Measurements from ENCODE around the gene HDC. TPM values are rescaled to one million over a fixed set of nuclear protein-coding genes. Genes with fewer than 3 reads are reported as not detected.
A peak's percentile ranks its signal among the peaks of the same experiment; 100 is the strongest.

The HDC gene
- total RNA-seq, 1 donor: not detected

- no peak overlapping the region for H3K4me3 ChIP-seq (ENCODE audit: low read depth, low read length)
- no peak for TF ChIP-seq CTCF (IDR thresholded peaks at IDR 0.05; ENCODE audit: insufficient read depth, low read depth, low read length)
- no peak for DNase-seq (ENCODE audit: low read depth)
These were observed 8.2 kb downstream of the HDC start for GRCh38 chr15:50257332-50257731.

DNA sequence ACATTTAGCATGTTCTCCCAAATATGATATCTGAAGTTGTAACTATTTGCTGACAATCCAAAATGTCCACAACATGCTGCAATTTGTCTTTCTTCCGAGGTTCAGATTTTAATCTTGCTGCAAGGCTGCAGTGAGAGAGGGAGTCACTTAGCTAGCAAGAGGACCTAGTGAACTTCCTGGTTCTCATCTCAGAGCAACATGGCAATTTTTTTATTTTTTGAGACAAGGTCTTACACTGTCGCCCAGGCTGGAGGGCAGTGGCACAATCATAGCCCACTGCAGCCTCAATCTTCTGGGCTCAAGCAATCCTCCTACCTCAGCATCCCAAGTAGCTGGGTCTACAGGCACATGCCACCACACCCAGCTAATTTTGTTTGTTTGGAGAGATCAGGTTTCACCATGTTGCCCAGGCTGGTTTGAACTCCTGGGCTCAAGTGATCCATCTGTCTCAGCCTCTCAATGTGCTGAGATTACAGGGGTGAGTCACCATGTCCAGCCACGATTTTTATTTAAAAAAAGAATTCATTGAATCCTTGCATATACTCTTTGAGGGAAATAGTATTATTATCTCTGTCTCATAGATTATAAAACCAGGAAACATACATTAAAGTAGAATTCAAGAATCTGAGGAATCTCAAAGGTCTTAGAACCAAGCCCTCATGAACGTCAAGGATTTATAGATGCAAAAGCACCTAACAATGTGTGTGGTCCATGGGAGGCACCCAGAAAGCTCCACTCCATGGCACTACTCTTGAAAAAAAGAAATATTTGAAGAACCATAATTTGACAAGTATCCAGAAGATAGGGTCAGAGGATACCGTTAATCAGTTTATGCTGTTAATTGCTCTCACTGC lies 9.1 kb downstream of the HDC start:
- no peak overlapping the region for H3K4me3 ChIP-seq (ENCODE audit: low read depth, low read length)
- TF ChIP-seq CTCF (IDR thresholded peaks at IDR 0.05; ENCODE audit: insufficient read depth, low read depth, low read length): no peak
- peak; percentile 77 for DNase-seq (ENCODE audit: low read depth)

DNA sequence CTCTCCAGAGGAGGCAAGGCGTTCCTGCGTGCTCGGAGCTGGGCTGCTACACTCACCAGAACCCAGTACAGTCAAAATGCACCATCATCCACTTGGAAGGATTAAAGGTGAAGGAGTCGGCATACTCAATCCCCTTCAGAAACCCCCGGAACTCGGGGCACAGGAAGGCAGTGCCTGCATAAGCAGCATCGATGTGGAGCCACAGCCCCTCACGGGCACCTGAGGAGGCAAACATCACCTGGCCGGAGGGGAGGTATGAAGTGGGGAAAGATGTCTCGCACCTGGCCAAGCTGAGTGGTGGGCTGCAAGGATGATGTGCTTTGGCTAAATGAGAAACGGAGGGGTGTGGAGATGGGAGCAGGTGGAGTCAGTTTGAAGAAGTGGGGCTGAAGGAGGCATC lies 13.0 kb downstream of the HDC start:
- no peak for TF ChIP-seq CTCF (IDR thresholded peaks at IDR 0.05; ENCODE audit: insufficient read depth, low read depth, low read length)
- H3K4me3 ChIP-seq (ENCODE audit: low read depth, low read length): no peak overlapping the region
- no peak for DNase-seq (ENCODE audit: low read depth)

GRCh38 chr15:50251638-50252182 lies 13.8 kb downstream of the HDC start:
- peak; percentile 1 for TF ChIP-seq CTCF (IDR thresholded peaks at IDR 0.05; ENCODE audit: insufficient read depth, low read depth, low read length)
- no peak overlapping the region for H3K4me3 ChIP-seq (ENCODE audit: low read depth, low read length)
- DNase-seq (ENCODE audit: low read depth): no peak

DNA sequence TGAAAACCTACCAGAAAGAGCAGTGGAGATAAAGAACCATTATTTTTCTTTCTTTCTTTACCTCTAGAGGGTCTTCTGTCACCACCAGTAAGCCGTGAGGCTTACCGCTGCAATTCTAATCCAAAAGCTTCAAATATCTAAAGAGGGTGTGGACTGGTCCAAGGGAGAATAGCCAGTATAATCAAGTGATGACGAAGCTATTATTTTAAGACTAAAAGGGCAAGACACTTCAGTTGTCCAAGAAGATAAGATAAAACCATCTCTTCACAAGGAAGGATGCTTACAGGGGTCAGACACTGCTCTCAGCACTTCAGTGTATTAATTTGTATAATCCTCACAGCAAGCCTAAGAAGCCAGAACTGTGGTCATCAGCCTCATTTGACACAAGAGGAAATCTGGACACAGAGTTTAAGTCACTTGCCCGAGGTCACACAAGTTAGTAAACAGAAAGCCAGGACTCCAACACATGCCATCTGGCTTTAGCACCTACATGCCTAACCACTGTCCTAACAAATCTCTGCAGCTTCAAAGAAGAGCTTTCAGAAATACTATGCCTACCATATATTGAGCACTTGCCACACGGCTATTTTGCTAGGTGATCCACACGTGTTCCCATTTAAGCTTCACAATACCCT lies 14.6 kb downstream of the HDC start:
- DNase-seq (ENCODE audit: low read depth): no peak
- H3K4me3 ChIP-seq (ENCODE audit: low read depth, low read length): no peak overlapping the region
- no peak for TF ChIP-seq CTCF (IDR thresholded peaks at IDR 0.05; ENCODE audit: insufficient read depth, low read depth, low read length)

- DNase-seq (ENCODE audit: low read depth): no peak
- TF ChIP-seq CTCF (IDR thresholded peaks at IDR 0.05; ENCODE audit: insufficient read depth, low read depth, low read length): no peak
- H3K4me3 ChIP-seq (ENCODE audit: low read depth, low read length): no peak overlapping the region
These were observed 15.8 kb downstream of the HDC start for GRCh38 chr15:50249704-50250103.
